ENCODE measurements around the gene CAPNS1.
"Not testable (repeated sequence)": the region's sequence is repeated elsewhere in the genome, so short reads cannot be mapped to it uniquely, and the experiment has no call there.

The CAPNS1 gene

GRCh38 chr19:36114721-36115452, 25.0 kb upstream of the CAPNS1 start, which contains the start of gene POLR2I:
Gene POLR2I (minus strand): TSS chr19:36114875. CDS start chr19:36114856, 19 bp downstream.
- peak; percentile 100 for DNase-seq

- DNase-seq, result no peak
Measured at GRCh38 chr19:36115453-36116343, 24.2 kb upstream of the CAPNS1 start, which contains the start of gene TBCB. Gene TBCB (plus strand): TSS chr19:36115468. CDS start chr19:36115561, 93 bp downstream.

- DNase-seq, result no peak
Measured at GRCh38 chr19:36116344-36116637, 23.6 kb upstream of the CAPNS1 start.

- DNase-seq, result no peak
Measured at GRCh38 chr19:36120092-36120983, 19.5 kb upstream of the CAPNS1 start.

- DNase-seq, result no peak
Measured at GRCh38 chr19:36120984-36121358, 18.9 kb upstream of the CAPNS1 start.

- DNase-seq, result no peak
Measured at GRCh38 chr19:36121486-36122124, 18.3 kb upstream of the CAPNS1 start.

GRCh38 chr19:36125557-36125956, 14.3 kb upstream of the CAPNS1 start:
- DNase-seq, result peak; percentile 20

- no peak for DNase-seq
Measured at GRCh38 chr19:36128392-36128736, 11.5 kb upstream of the CAPNS1 start.

GRCh38 chr19:36131221-36131620, 8.6 kb upstream of the CAPNS1 start:
- DNase-seq, result not testable (repeated sequence)

- DNase-seq, result not testable (repeated sequence)
Measured at GRCh38 chr19:36134867-36135266, 5.0 kb upstream of the CAPNS1 start.

GRCh38 chr19:36136964-36137686, 2.7 kb upstream of the CAPNS1 start:
- DNase-seq, result peak; percentile 53

- no peak for DNase-seq
Measured at GRCh38 chr19:36139120-36139472, 770 bp upstream of the CAPNS1 start.

- DNase-seq, result peak; percentile 72
Measured at GRCh38 chr19:36140304-36141038, 605 bp downstream of the CAPNS1 start.

GRCh38 chr19:36141039-36141927, 1.4 kb downstream of the CAPNS1 start:
- peak; percentile 94 for DNase-seq

GRCh38 chr19:36142046-36142445, 2.2 kb downstream of the CAPNS1 start:
- no peak for DNase-seq

GRCh38 chr19:36142496-36142895, 2.6 kb downstream of the CAPNS1 start:
- DNase-seq, result no peak

- DNase-seq, result no peak
Measured at GRCh38 chr19:36144624-36145023, 4.8 kb downstream of the CAPNS1 start.

- DNase-seq, result no peak
Measured at GRCh38 chr19:36149673-36150406, 10.0 kb downstream of the CAPNS1 start.

- no peak for DNase-seq
Measured at GRCh38 chr19:36150586-36150985, 10.7 kb downstream of the CAPNS1 start.

All from activated CD4-positive, alpha-beta T cell treated with anti-CD3 and anti-CD28 coated beads, Interleukin-10, Interleukin-2, amounts not matched to agents 100 ng/mL and 50 ng/mL, durations not matched to agents 16 hours and 8 hours (primary cell).